Esophagus squamous epithelium (tissue), 4 donors: ENCODE measurements around the gene MAMDC2.

Source experiments
- CTCF ChIP-seq, 6 experiments: fragments of 450-650 bp in 4 of 6; fragments of 200-600 bp in 2 of 6; sonication (generic) in 2 of 6; IDR thresholded peaks; one replicate each; pipeline ENCODE4 v1.5.1; 2016 to 2019; ENCODE audit warnings: antibody characterized with exemption in 6 of 6, mild to moderate bottlenecking in 4 of 6, moderate library complexity in 4 of 6
- POLR2A ChIP-seq, 4 donors: fragments of 450-650 bp; IDR thresholded peaks; one replicate each; pipeline ENCODE4 v1.6.1; 2017; ENCODE audit warnings: antibody characterized with exemption in 4 of 4, mild to moderate bottlenecking in 4 of 4, moderate library complexity in 3 of 4

GRCh38 chr9:70257502-70257901, 213.9 kb downstream of the MAMDC2 start:
- TF ChIP-seq CTCF (IDR thresholded peaks at IDR 0.05) (no peak), POLR2A (IDR thresholded peaks at IDR 0.05) (no peak)
